ENCODE data around the gene ARHGDIB. TPM values are rescaled to one million over a fixed set of nuclear protein-coding genes. Genes with fewer than 3 reads are reported as not detected.

The ARHGDIB gene
- total RNA-seq, 1 experiment from 2014 or later, result 1.2 TPM

GRCh38 chr12:14915736-14916135 lies 45.7 kb downstream of the ARHGDIB start:
- H3K9me3 ChIP-seq (replicated peaks), result no peaks in the 10 kb centered on the region
- no peaks in the 10 kb centered on the region for H3K36me3 ChIP-seq
- H3K4me3 ChIP-seq, result no peak overlapping the region
- no peaks in the 10 kb centered on the region for H3K27me3 ChIP-seq
- DNase-seq, result peak in 1 of 2 experiments; percentile 35
- H3K27ac ChIP-seq, result no peak overlapping the region
- H3K4me1 ChIP-seq, result peaks cover 13% of the 10 kb centered on the region

DNA sequence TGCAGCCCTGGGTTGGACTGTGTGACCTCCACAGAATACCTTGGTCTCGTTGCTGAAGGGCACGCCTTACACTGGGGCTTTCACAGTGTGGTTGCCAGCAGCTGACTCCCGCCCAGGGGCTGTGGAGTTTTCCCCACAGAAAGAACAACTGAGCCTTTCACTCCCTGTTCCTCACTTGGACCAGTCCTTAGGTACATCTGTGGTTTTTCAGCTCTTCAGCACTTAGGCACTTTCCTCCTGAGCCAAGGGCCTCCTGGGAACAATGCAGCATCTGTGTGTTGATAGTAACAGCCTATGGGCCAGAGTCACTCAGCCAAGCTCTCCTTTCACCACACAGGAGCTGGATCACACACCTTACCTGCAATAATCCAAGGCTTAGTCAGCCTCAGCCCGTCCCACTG lies 48.0 kb downstream of the ARHGDIB start:
- Histone ChIP-seq H3K27ac (peak overlapping the region; percentile 21), H3K4me1 (peaks cover 13% of the 10 kb centered on the region), H3K4me3 (no peak overlapping the region), H3K9me3 (replicated peaks) (no peaks in the 10 kb centered on the region), H3K36me3 (no peaks in the 10 kb centered on the region), H3K27me3 (no peaks in the 10 kb centered on the region)
- peak; percentile 80 to 91 for DNase-seq

DNA sequence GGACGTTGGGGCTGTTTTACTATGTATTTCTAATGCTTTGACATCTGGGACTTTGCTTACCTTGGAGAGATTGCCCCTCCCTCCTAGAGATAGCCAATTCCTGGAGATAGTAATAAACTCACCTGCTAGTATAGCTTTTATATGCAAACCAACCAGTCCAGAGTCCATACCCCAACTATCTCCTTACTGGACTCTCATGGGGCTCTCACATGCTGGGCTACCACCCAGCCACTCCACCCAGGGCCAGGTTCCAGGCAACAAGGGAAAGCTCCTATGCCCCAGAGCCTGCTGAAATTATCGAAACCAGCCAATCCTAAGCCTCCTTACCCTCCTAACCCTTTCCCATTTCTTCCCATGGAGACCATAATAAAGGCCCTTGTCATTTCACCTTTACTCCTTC lies 50.3 kb downstream of the ARHGDIB start:
- H3K27me3 ChIP-seq, result no peaks in the 10 kb centered on the region
- DNase-seq, result no peak
- H3K36me3 ChIP-seq, result no peaks in the 10 kb centered on the region
- peaks cover 13% of the 10 kb centered on the region for H3K4me1 ChIP-seq
- H3K27ac ChIP-seq, result no peak overlapping the region
- no peak overlapping the region for H3K4me3 ChIP-seq
- no peaks in the 10 kb centered on the region for H3K9me3 ChIP-seq (replicated peaks)

- H3K9me3 ChIP-seq (replicated peaks), result no peaks in the 10 kb centered on the region
- H3K27ac ChIP-seq, result no peak overlapping the region
- peaks cover 10% of the 10 kb centered on the region for H3K4me1 ChIP-seq
- no peaks in the 10 kb centered on the region for H3K36me3 ChIP-seq
- no peak overlapping the region for H3K4me3 ChIP-seq
- H3K27me3 ChIP-seq, result no peaks in the 10 kb centered on the region
- no peak for DNase-seq
Measured at GRCh38 chr12:14910090-14910915, 51.1 kb downstream of the ARHGDIB start.

DNA sequence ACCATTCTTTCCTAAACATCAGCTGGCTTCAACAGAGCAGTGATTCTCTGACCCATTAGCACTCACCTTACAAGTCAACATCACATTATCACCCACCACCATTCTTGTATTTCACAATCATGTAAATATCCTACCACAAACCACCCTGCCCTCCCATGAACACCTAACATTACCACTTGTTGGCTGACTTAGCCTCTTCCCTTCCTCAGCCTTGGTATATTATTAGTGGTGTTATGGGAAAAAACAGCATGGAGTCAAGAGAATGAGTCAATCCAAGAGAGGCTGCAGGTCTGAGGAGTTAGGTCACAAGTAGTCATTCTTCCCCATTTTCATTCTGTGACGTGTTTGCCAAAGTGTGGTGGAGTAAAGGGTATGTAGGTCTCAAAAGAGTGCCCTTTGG lies 53.4 kb downstream of the ARHGDIB start:
- no peak overlapping the region for H3K4me3 ChIP-seq

GRCh38 chr12:14906114-14906513 lies 55.3 kb downstream of the ARHGDIB start:
- Histone ChIP-seq H3K27ac (no peak overlapping the region), H3K4me1 (no peaks in the 10 kb centered on the region), H3K36me3 (no peaks in the 10 kb centered on the region), H3K4me3 (no peak overlapping the region), H3K9me3 (replicated peaks) (no peaks in the 10 kb centered on the region), H3K27me3 (no peaks in the 10 kb centered on the region)
- DNase-seq, result no peak

More for the DNA sequence above, 53.4 kb downstream of the ARHGDIB start:
- H3K4me1 ChIP-seq, result no peaks in the 10 kb centered on the region
- no peak overlapping the region for H3K27ac ChIP-seq
- H3K36me3 ChIP-seq, result no peaks in the 10 kb centered on the region
- H3K9me3 ChIP-seq (replicated peaks), result no peaks in the 10 kb centered on the region
- no peak for DNase-seq
- no peaks in the 10 kb centered on the region for H3K27me3 ChIP-seq

DNA sequence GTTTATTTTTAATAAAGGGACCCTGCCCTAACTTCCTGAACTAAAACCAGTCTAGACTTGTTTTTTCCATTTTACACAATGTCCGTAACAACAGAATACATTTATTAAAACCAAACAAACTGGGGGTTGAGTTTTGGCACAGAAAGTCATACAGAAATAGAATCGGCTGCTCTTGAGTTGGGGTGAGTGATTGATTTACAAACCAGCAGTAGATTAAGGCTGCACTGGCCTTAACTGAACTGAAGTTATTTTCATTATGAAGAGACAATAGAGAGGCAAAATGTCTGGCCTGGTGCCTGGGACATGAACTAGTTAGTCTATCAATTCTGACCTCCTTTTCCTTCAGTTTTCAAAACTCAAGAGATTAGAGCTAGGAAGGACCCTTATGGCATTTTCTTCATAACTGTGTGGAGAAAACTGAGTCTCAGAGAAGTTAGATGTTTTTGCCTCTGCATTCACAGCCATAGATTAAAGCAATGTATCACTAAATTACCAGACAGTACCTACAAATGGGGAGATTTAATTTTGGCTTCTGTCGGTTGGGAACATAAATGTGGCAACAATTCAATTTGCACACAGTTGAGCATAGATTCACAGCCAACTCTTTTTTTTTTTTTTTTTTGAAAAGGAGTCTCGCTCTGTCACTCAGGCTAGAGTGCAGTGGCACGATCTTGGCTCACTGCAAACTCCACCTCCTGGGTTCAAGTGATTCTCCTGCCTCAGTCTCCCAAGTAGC lies 56.0 kb downstream of the ARHGDIB start:
- Histone ChIP-seq H3K9me3 (replicated peaks) (no peaks in the 10 kb centered on the region), H3K4me3 (no peak overlapping the region), H3K4me1 (no peaks in the 10 kb centered on the region), H3K27ac (no peak overlapping the region), H3K36me3 (no peaks in the 10 kb centered on the region), H3K27me3 (no peaks in the 10 kb centered on the region)
- no peak for DNase-seq

GRCh38 chr12:14904854-14905253 lies 56.5 kb downstream of the ARHGDIB start:
- H3K27ac ChIP-seq, result no peak overlapping the region
- no peaks in the 10 kb centered on the region for H3K9me3 ChIP-seq (replicated peaks)
- H3K27me3 ChIP-seq, result no peaks in the 10 kb centered on the region
- H3K36me3 ChIP-seq, result no peaks in the 10 kb centered on the region
- no peak overlapping the region for H3K4me3 ChIP-seq
- no peak for DNase-seq
- H3K4me1 ChIP-seq, result no peaks in the 10 kb centered on the region

DNA sequence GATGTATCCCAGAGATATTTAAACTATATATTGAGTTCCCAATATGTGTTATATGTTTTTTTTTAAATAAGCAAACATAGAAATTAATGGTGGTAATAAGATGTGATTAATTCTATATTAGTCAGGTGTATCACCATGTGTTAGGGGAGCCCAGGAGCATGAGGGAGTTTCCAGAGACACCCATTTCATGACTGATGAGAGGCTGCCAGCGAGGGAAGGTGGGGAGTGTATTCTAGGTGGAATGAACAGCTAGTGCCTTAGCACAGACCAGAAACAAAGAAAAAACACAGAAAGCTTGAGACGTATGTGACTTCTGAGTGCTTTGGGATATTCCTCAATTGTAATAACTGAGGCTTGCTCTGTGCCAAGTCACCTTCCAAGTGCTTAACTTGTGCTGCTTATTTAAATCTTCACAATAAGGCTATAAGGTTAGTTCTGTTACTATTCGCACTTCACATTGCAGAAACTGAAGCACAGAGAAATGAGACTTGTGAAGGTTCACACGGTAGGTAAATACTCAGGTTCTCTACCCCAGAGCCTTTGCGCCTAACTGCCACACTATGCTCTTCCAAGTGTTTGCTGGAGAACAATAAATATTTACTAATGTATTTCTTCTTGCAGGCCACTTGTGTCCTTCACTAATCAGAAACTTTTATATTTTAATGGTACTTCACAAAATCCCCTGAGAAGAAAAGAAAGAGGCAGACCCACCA lies 57.9 kb downstream of the ARHGDIB start:
- no peaks in the 10 kb centered on the region for H3K27me3 ChIP-seq
- DNase-seq, result no peak
- no peaks in the 10 kb centered on the region for H3K4me1 ChIP-seq
- no peaks in the 10 kb centered on the region for H3K9me3 ChIP-seq (replicated peaks)
- H3K27ac ChIP-seq, result no peak overlapping the region
- no peak overlapping the region for H3K4me3 ChIP-seq
- H3K36me3 ChIP-seq, result no peaks in the 10 kb centered on the region

DNA sequence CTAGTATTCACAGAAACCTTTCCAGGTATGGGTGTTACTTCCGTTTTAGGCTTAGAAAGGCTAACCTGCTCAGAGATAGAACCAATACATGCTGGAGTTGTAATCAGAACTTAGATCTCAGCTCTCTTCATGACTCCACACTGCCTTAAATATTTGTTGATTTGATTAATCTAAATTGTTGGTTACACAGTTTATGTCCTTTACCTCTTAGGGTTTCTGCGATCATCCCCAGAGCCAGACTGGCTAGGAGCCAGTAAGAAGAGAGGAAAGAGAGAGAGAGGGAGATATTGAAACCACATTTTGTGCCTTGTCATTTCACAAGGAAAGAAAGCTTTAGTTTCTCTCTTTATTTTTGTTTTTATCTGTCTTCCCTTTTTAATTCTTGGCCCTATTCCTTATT lies 58.9 kb downstream of the ARHGDIB start:
- Histone ChIP-seq H3K9me3 (replicated peaks) (no peaks in the 10 kb centered on the region), H3K36me3 (no peaks in the 10 kb centered on the region), H3K27me3 (no peaks in the 10 kb centered on the region), H3K27ac (no peak overlapping the region), H3K4me1 (no peaks in the 10 kb centered on the region), H3K4me3 (no peak overlapping the region)
- no peak for DNase-seq

GRCh38 chr12:14901228-14901562 lies 60.2 kb downstream of the ARHGDIB start:
- H3K36me3 ChIP-seq, result no peaks in the 10 kb centered on the region
- no peak overlapping the region for H3K27ac ChIP-seq
- H3K4me1 ChIP-seq, result peaks cover 3% of the 10 kb centered on the region; the same call in 1 of the 2 replicates
- H3K27me3 ChIP-seq, result no peaks in the 10 kb centered on the region
- H3K9me3 ChIP-seq (replicated peaks), result no peaks in the 10 kb centered on the region
- H3K4me3 ChIP-seq, result no peak overlapping the region
- DNase-seq, result no peak

DNA sequence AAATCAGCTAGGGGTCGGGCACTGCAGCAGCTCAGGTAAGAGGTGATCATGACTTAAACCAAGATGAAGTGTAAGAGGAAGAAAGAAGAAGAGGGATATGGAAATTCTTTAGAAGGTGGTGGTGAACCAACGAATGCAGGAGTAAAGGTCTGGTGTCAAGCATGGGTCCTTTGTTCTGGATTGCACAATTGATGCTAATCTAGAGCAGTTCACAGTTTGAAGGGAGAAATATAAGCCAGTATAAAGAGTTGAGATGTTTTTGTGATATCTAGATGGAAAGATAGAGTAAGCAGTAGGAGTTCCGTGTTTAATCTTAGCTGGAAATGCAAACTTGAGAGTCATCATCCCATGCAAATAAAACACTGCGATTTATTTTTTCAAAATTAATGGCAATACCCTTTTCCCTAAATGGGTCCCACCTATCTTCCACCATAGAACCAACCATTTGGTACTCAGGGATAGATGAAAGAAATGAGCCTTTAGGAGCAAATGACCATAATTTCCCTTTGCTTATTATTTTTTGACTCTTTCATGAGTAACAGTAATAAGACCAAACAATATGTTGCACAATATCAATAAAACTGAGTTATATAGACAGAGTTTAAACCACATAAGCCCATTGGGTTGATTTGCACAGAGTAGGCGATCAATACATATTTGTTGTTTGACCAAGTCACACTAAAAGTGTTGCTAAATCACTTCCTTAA lies 60.7 kb downstream of the ARHGDIB start:
- no peaks in the 10 kb centered on the region for H3K27me3 ChIP-seq
- no peaks in the 10 kb centered on the region for H3K9me3 ChIP-seq (replicated peaks)
- H3K4me1 ChIP-seq, result peaks cover 3% of the 10 kb centered on the region; the same call in 1 of the 2 replicates
- DNase-seq, result no peak
- H3K4me3 ChIP-seq, result no peak overlapping the region
- no peaks in the 10 kb centered on the region for H3K36me3 ChIP-seq
- H3K27ac ChIP-seq, result no peak overlapping the region

DNA sequence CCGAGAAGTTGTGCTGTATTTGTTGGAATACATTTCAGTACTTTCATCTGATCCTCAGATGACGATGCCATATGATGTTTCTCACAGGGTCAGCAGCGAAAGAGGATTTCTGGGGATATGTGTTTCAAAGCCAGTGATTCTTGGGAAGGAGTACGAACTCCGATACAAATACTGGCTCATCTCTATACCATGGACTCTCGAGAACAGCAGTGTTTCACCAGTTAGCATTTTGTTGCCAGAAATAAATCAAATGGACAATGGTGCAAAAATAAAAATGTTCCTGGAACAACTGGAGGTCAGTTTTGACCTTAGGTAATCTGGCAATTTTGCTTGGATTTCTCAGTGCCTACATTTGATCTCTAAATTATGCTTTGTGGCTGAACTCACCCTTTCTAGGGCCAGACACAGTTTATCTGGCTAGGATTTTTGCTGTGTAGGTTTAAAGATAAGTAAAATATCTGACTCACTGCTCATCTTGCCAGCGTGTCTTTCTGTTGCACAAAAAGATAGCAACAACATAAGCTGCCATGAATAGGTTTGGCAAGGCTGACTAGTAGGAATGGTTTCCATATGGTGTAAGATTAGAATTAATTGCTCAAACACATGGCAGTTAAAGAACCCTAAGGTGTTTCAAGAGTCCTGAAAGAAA lies 64.8 kb downstream of the ARHGDIB start:
- H3K27ac ChIP-seq, result no peak overlapping the region

More for the DNA sequence above, 64.8 kb downstream of the ARHGDIB start:
- no peak overlapping the region for H3K4me3 ChIP-seq
- 0 out of 2 replicates have a peak, but pooled peaks cover 4% of the 10 kb centered on the region for H3K9me3 ChIP-seq (replicated peaks)
- DNase-seq, result no peak
- H3K27me3 ChIP-seq, result no peaks in the 10 kb centered on the region
- no peaks in the 10 kb centered on the region for H3K36me3 ChIP-seq
- peaks cover 7% of the 10 kb centered on the region; the same call in 1 of the 2 replicates for H3K4me1 ChIP-seq

All from SJCRH30 (cell line).